Retinal pigment epithelial cell (primary cell): ENCODE measurements around the gene SUGP2.

Source experiments
- DNase-seq: peaks from one replicate; pipeline ENCODE4 v3.0.0-alpha.2; 2010; ENCODE audit warnings: low read depth
- H3K4me3 ChIP-seq: 2 replicates; pipeline ENCODE4 v1.5.1; 2011; ENCODE audit warnings: mild to moderate bottlenecking, low read length, control low read depth, moderate library complexity
- CTCF ChIP-seq: conservative IDR thresholded peaks from 2 replicates; pipeline ENCODE4 v1.5.1; 2011; ENCODE audit warnings: low read depth, low read length, control low read depth, inconsistent platforms

The SUGP2 gene

DNA sequence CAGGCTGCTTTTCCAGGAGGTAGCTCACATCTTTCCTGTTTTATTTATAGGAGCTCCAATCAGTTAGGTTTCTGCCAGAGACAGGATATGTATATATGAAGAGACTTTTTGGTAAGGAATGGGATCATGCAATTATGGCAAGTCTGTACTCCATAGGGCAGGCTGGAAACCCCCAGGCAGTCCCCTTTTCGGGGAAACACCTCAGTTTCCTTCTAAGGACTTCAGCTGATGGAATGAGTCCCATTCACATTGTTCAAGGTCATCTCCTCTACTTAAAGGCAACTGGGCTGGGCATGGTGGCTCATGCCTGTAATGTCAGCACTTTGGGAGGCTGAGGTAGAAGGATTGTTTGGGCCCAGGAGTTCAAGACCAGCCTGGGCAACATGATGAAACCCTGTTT is 19.6 kb upstream of the SUGP2 start:
- H3K4me3 ChIP-seq = no peak overlapping the region
- DNase-seq = no peak
- TF ChIP-seq CTCF = no peak

DNA sequence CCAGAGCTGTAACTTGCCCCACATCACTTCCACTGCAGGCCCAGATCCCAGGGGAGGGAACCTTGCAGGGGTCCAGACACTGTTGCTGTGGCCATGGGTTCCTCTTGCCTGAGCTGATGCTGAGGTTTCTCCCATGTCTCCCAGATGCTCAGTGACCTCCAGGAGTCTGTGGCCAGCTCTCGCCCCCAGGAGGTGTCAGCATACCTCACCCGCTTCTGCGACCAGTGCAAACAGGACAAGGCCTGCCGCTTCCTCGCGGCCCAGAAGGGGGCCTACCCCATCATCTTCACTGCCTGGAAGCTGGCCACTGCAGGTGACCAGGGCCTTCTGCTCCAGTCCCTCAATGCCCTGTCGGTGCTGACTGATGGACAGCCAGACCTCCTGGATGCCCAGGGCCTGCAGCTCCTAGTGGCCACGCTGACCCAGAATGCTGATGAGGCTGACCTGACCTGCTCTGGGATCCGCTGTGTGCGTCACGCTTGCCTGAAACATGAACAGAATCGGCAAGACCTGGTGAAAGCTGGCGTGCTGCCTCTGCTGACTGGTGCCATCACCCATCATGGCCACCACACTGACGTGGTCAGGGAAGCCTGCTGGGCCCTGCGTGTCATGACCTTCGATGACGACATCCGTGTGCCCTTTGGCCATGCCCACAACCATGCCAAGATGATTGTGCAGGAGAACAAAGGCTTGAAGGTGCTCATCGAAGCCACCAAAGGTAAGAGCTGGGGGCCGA is 18.3 kb upstream of the SUGP2 start:
- H3K4me3 ChIP-seq = no peak overlapping the region
- no peak for TF ChIP-seq CTCF
- DNase-seq = no peak

GRCh38 chr19:19050731-19051130 is 17.4 kb upstream of the SUGP2 start:
- DNase-seq = no peak
- H3K4me3 ChIP-seq = no peak overlapping the region
- no peak for TF ChIP-seq CTCF

DNA sequence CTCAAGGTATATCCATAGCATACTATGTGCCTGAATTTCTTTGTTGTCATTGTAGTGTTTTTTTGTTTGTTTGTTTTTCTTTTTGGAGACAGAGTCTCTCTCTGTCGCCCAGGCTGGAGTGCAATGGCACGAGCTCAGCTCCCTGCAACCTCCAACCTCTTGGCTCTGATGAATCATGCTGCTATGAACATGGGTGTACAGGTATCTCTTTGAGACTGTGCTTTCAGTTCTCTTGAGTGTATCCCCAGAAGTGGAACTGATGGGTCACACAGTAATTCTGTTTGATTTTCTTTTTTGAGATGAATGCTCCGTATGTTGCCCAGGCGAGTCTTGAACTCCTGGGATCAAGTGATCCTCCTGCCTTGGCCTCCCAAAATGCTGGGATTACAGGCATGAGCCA is 16.8 kb upstream of the SUGP2 start:
- no peak overlapping the region for H3K4me3 ChIP-seq
- TF ChIP-seq CTCF = no peak
- DNase-seq = no peak

DNA sequence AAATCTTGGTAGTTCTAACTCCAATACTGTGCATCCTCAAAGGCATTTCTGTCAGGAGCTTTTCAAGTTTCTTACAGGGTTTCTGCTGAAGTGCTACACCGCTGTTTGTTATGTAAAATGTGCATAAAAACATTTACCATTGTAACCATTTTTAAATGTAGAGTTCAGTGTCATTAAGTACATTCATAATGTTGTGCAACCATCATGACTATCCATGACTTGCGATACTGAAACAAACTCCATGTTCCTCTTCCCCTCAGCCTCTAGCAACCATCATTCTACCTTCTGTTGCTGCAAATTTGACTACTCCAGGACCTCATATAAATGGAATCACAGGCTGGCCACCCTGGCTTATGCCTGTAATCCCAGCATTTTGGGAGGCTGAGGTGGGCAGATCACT is 16.1 kb upstream of the SUGP2 start:
- no peak for TF ChIP-seq CTCF
- DNase-seq = no peak

DNA sequence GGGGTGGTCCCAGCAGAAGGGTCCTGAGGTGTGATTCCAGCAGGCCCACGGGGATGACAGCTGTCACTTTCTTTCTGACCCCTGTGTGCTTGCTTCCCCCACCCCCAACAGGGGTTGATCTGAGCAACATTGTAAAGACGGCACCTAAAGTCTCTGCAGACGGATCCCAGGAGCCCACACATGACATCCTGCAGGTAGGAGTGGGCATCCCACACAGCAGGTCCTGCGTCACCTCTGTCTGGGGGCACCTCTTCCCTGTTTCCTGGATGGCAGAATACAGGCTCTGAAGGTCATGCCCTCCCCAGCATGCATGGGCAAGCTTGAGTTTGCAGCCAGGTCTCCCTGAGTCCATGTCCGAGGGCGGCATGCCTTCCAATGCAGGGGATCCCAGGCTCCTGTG is 10.6 kb upstream of the SUGP2 start:
- TF ChIP-seq CTCF = no peak
- H3K4me3 ChIP-seq = no peak overlapping the region
- no peak for DNase-seq

More for the DNA sequence above, 16.1 kb upstream of the SUGP2 start:
- no peak overlapping the region for H3K4me3 ChIP-seq

DNA sequence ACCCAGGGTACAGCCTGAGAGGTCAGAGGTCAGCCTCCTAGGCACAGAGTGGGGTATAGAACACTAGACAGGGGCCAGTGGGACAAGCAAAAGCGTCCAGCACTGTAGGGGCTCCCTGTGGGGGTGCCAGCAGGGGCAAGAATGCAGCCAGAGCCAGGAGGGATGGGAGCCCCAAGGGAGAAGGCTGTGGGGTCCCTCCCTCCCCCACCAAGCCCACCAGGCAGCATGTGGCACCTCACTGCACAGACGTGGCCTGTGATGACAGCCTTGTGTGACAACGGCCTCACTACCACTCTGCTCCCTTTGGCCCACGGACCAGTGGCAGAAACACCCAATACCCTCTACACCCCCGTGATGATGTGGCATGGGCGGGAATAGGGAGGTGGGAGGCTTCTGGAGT is 10.2 kb upstream of the SUGP2 start:
- TF ChIP-seq CTCF = no peak
- no peak for DNase-seq
- no peak overlapping the region for H3K4me3 ChIP-seq
